GM19324 (cell line): Measurements from ENCODE around the gene HAGH.
"Not testable (repeated sequence)": the region's sequence is repeated elsewhere in the genome, so short reads cannot be mapped to it uniquely, and the experiment has no call there.

ENCODE experiments used
- ATAC-seq: cut with Tn5 transposase; IDR thresholded peaks from one replicate; pipeline ENCODE4 v1.9.1; 2021; ENCODE audit warnings: mild to moderate bottlenecking, moderate library complexity; ENCODE audit not compliant: unreplicated experiment, low FRiP score

Gene HAGH

GRCh38 chr16:1815461-1815860 is 11.2 kb downstream of the HAGH start:
- ATAC-seq = no peak

DNA sequence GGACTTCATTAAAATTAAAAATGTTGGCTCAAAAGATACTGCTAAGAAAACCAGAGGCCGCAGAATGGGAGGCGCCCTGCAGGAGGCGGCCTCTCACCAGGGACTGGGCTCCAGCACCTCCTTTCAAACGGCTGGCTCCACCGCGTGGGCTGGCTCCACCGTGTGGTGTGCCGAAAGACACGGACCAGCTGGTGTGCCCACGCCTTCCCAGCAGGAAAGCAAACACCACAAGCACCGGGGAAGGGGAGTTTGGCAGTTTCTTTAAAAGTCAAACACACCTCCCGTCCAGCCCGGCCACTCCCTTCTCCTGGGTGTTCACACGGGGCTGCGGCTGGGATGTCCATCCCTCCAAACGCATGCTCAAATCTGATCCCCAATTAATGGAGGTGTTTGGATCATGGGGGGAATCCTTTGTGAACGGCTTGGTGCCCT is 13.9 kb downstream of the HAGH start:
- ATAC-seq = no peak

GRCh38 chr16:1810536-1810935 is 16.1 kb downstream of the HAGH start:
- ATAC-seq = no peak

GRCh38 chr16:1810106-1810505 is 16.5 kb downstream of the HAGH start:
- ATAC-seq = no peak

GRCh38 chr16:1809281-1809801 is 17.3 kb downstream of the HAGH start:
- no peak for ATAC-seq

GRCh38 chr16:1808691-1809090 is 17.9 kb downstream of the HAGH start:
- ATAC-seq = no peak

DNA sequence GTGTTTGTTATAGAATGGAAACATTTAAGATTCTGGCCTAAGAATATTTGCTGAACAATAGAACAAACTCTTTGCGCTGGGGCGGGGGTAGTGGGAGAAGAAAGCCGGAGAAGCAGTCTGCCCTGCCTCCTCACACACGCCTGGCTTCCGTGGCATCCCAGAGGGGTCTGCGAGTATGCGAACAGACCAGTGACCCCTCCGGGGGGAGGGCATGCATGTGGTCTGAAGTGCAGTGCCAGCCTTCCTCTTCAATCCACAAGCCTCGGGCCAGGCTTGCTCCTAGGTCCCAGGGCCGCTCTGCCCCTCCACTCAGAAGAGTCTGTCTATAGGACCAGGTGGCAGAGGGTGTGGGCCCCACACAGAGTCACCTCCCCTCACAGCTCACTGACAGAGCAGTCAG is 19.0 kb downstream of the HAGH start:
- no peak for ATAC-seq

DNA sequence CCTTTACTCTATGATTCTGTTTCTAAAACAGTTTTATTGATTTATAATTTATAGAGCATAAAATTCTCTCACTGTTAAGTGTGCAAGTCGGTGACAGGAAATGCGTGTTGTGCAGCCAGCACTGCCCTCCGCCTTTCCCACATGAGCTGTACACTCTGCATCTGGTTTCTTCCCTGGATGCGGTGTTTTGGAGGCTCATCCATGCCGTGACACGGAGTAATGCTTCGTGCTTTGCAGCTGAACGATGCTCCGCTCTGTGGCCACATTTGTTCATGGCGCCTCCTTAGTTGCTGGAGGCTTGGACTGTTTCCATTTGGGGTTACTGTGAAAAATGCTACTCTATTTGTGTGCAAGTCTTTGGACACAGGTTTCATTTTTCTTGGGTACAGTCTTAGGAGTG is 25.9 kb downstream of the HAGH start:
- ATAC-seq = no peak

GRCh38 chr16:1799263-1799662 is 27.4 kb downstream of the HAGH start:
- not testable (repeated sequence) for ATAC-seq

DNA sequence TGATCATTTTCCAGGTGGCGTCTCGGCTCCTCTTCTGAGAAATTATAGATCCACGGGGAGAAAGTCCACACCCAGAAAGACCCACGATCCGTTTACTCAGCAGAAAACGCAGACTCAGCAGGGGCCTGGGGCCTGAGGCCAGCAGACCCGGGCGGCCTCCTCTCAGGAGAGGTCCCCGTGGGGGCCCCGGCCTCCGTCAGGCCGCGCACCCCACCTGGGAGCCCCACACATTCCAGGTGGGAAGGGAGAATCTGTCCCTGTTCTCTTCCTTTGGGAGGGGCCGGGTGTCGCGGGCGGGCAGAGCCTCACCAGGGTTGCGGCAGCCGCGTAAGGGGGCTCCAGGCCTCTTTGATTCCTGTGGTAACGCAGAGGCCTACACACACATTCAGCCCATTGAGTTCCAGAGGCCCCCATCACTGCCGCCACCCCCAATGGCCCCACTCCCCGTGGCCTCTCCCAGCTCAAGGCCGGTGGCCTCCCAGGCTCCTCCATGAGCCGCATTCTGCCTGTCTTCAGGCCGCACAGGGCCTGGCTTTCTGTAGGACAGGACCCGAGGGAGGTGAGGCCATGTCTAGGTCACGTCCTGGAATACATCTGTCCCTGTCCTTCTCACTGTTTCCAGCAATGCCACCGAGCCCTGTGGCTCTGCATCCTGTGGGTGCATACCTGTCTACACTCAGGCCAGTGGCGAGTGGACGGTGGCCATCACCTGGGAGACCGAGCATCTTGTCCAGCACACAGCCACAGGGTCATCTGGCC is 31.5 kb downstream of the HAGH start:
- ATAC-seq = no peak

GRCh38 chr16:1794221-1794871 is 32.3 kb downstream of the HAGH start:
- no peak for ATAC-seq

DNA sequence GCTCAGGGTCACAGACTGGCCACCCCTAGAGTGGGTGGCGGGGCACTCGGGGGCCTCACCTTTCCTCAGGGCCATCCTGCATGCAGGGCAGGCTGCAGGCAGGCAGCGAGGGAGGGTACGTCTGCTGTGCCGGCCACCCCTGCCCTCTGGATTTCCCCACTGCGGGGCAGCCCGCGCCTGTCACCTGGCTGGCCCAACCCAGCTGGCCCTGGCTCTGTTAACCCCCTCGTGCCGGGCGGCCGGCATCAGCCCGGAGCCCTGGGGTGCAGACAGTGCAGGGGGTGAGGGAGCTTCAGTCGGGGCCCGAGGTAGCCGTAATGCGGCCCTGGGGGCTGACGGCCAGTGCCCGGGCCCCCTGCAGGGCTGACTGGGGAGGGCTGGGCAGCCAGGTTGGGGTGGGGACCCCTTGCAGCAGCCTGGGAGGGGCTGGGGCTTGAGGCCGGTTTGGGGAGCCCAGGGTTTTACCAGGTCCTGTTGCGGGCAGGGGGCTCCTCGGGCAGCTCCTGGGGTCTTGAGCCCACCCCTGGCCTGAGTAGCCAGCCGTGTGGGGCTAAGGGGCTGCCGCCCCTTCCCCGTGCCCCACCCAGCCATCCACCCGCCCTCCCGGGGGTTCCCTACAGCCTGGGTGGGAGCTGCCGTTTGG is 32.9 kb downstream of the HAGH start, which contains the start of gene IGFALS:
Gene IGFALS, minus strand, starts transcription at position 128 of the 643 bp plus-strand sequence. Its CDS starts 53 bp downstream, at position 75.
- no peak for ATAC-seq

DNA sequence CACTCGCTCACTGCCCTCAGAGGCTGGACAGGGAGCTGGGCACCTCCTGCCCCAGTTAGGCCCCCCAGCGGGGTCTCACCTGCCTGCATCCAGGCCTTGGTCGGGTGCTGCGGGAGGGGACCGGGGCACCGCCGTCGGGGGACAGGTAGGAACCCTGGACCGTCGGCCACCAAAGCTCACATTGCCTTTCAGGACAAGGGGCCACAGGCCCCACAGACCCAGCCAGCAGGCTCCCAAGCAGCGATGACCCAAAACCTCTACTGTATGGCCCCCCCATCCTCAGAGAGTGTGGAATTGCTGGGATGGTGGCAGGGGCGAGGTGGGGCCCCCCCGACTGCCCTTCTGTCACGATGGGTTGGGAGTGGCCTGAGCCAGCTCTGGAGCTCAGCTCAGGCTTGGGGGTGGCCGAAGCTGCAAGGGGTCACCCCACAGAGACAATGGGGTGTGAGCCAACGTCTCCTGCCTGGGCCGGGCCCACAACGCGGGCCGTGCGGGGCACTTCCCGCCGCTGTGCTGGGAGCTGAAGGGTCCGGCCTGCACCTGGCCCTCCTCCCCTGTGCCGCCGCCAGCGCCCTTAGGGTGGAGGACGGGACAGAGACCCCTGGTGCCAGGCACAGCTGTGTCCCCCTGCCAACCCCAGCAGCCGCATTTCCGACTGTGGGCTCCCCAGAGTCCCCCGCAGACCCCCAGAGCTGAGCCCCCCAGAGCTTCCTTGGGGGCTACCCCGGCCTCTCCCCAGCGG is 33.6 kb downstream of the HAGH start:
- ATAC-seq = no peak

GRCh38 chr16:1791943-1792812 is 34.4 kb downstream of the HAGH start:
- no peak for ATAC-seq

- no peak for ATAC-seq
These were observed 35.2 kb downstream of the HAGH start for GRCh38 chr16:1791256-1791942.

DNA sequence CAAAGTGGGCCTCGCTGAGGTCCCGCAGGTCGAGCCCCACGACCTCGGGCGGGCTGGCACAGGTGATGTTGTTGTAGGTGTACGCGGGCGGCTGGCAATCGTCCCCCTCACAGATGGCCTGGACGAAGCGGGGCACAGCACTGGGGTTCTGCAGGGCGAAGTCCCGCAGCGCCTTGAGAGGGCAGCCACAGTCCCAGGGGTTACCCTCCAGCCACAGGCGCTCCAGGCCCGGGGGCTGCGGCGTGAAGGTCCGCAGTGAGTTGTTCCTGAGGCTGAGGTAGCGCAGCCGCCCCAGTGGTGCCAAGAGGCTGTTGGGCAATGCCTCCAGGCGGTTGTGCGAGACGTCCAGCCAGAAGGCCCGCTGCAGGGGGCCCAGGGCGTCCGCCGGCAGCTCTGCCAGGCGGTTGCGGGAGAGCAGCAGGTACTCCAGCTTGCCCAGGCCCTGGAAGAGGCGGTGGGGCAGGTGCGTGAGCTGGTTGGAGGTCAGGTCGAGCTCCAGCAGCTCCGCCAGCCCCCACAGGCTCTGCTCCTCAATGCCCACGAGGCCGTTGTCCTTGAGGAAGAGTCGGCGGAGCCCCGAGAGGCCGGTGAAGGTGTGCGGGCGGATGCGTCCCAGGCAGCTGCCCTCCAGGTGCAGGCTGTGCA is 35.9 kb downstream of the HAGH start:
- no peak for ATAC-seq

DNA sequence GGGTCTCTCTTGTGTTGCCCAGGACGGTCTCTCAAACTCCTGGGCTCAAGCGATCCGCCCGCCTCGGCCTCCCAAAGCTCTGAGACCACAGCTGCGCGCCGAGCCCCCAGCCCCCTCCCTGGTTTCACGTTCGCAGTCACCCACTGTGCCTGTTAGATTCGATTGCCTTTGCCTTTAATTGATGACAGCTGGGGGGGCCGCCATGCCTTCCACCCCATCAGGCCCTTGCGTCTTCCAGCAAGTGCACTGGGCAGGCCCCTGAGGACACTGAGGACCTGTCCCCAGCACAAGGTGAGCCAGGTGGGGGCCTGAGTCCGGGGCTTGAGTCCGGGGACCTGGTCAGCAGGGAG is 36.4 kb downstream of the HAGH start:
- no peak for ATAC-seq

GRCh38 chr16:1789643-1790045 is 37.0 kb downstream of the HAGH start:
- ATAC-seq = no peak

DNA sequence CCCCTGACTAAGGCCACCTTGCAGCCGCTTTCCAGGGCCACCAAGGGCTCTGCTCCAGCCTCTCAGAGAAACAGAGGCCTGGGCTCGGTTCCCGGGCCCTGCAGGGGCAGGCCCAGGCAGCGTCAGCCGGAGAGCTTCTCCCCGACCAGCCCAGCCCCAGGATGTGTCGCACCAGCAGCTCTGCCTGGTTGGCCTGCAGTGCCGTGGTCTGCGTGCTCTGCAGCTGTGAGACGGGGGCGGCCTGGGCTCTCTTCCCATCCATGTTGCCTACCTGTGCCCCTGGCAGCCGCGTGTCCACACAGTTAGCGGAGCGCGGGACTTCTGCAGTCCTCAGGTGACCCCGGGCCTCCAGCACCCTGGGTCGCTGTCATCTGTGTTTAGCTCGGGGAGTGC is 37.9 kb downstream of the HAGH start:
- ATAC-seq = no peak
